ENCODE results near the gene HOXB3. TPM values are rescaled to one million over a fixed set of nuclear protein-coding genes. Genes with fewer than 3 reads are reported as not detected.

Gene HOXB3
- total RNA-seq, 1 experiment from 2014 or later = not detected

DNA sequence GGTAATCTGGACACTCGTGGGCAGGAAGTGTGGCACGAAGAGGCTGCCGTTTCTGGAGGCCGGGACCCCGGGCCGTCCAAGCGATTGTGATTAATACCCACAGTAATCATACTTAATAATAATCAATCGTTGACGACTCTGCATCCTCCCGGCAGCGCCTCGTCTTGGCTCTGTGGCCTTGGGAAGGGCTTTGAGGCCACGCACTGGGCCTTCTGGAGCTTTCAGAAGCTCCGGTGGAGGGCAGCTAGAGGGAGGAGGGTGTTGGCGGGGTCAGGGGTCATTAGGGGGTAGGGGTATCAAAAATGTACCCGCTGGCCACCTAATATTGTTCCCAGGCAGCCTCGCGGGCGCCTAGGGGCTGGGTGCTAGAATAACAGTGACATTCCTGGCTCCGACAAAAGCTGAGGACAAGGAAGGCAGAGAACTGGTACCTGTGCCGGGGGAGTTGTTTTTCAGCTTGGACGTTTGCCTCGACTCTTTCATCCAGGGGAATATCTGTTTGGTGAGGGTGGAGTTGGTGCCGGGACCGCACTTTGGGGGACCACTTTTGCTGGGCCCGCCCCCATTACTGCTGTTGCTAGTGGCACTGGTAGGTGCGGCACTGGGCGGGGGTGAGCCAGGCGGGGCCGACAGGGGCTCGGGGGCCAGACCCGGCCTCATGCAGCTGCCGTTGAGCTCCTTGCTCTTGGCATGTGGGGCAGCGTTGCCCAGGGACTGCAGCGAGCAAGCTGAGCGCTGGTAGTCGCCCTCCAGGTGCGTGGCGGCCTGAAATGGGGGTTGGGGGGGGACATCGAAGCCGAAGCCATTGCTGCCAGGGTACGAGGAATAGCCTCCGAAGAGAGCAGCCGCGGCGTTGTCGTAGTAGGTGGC, 38.2 kb downstream of the HOXB3 start:
- Histone ChIP-seq H4K91ac (ENCODE audit: insufficient read length, low read depth, low read length) (no peak overlapping the region), H2BK5ac (ENCODE audit: insufficient read length, low read length) (no peak overlapping the region), H3K18ac (ENCODE audit: insufficient read length, low read depth, low read length) (no peak overlapping the region), H3K79me2 (ENCODE audit: insufficient read depth, low read length) (no peaks in the 10 kb centered on the region), H3K9me3 (ENCODE audit: control insufficient read depth, low read depth, low read length) (no peaks in the 10 kb centered on the region), H3T11ph (ENCODE audit: low read length) (no peak overlapping the region), H2AK5ac (ENCODE audit: insufficient read length, low read length) (no peak overlapping the region), H3K23ac (ENCODE audit: insufficient read length, low read depth, low read length) (no peak overlapping the region), H3K27me3 (ENCODE audit: insufficient read depth, low read length) (peaks cover 91% of the 10 kb centered on the region), H4K8ac (replicated peaks; ENCODE audit: insufficient read length, low read depth, low read length) (no peak overlapping the region), H3K4me1 (ENCODE audit: insufficient read depth, low read length) (peaks cover 3% of the 10 kb centered on the region; the same call in 1 of the 2 replicates), H3K56ac (ENCODE audit: insufficient read length, low read depth, low read length) (no peak overlapping the region), H3K4me2 (ENCODE audit: insufficient read depth, insufficient read length, low read length) (no peak overlapping the region), H3K4ac (ENCODE audit: low read depth, low read length) (no peak overlapping the region), H3K9ac (ENCODE audit: extremely low read depth, insufficient read length, low read length) (no peak overlapping the region), H3K27ac (ENCODE audit: insufficient read length, low read depth, low read length) (no peak overlapping the region), H4K20me1 (ENCODE audit: control insufficient read depth, insufficient read depth, insufficient read length) (peaks cover 3% of the 10 kb centered on the region), H2AFZ (ENCODE audit: low read length) (no peak overlapping the region), H2BK12ac (ENCODE audit: insufficient read length, low read depth, low read length) (no peak overlapping the region), H3K79me1 (ENCODE audit: insufficient read depth, low read depth, low read length, poor library complexity, severe bottlenecking) (no peaks in the 10 kb centered on the region), H3K23me2 (ENCODE audit: insufficient read length, low read depth, low read length, poor library complexity, severe bottlenecking) (no peaks in the 10 kb centered on the region), H2BK15ac (ENCODE audit: low read depth, low read length) (no peak overlapping the region), H2BK20ac (ENCODE audit: low read depth, low read length, poor library complexity, severe bottlenecking) (no peak overlapping the region), H2BK120ac (ENCODE audit: low read depth, low read length, poor library complexity, severe bottlenecking) (no peak overlapping the region), H4K5ac (ENCODE audit: insufficient read length, low read depth, low read length) (no peak overlapping the region), H3K14ac (ENCODE audit: insufficient read depth, low read length) (no peak overlapping the region)
- Mint-ChIP-seq H3K27me3 (ENCODE audit: low read depth) (peaks cover 99% of the 10 kb centered on the region), H3K9me3 (peaks cover 11 to 13% of the 10 kb centered on the region in 2 experiments; a peak in 4 of 5 replicates), H3K4me1 (peaks cover 24 to 53% of the 10 kb centered on the region in 2 experiments), H3K4me3 (peak overlapping the region in 1 of 2 experiments; percentile 26; a peak in 1 of 5 replicates), H3K36me3 (ENCODE audit: insufficient read depth in 1 of 3, low read depth in 3 of 3) (no peaks in the 10 kb centered on the region), H3K27ac (no peak overlapping the region)
- WGBS (ENCODE audit: extremely low coverage, insufficient read length, low lambda C conversion rate) = no CpG with 5 or more reads among the region's 47 CpGs
- DNase-seq = no peak
- TF ChIP-seq, protein P1, sequence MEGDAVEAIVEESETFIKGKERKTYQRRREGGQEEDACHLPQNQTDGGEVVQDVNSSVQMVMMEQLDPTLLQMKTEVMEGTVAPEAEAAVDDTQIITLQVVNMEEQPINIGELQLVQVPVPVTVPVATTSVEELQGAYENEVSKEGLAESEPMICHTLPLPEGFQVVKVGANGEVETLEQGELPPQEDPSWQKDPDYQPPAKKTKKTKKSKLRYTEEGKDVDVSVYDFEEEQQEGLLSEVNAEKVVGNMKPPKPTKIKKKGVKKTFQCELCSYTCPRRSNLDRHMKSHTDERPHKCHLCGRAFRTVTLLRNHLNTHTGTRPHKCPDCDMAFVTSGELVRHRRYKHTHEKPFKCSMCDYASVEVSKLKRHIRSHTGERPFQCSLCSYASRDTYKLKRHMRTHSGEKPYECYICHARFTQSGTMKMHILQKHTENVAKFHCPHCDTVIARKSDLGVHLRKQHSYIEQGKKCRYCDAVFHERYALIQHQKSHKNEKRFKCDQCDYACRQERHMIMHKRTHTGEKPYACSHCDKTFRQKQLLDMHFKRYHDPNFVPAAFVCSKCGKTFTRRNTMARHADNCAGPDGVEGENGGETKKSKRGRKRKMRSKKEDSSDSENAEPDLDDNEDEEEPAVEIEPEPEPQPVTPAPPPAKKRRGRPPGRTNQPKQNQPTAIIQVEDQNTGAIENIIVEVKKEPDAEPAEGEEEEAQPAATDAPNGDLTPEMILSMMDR (conservative IDR thresholded peaks at IDR 0.05) = no peak
